Measurements from ENCODE around the gene LRMDA.
"Not testable (repeated sequence)": the region's sequence is repeated elsewhere in the genome, so short reads cannot be mapped to it uniquely, and the experiment has no call there.

LRMDA gene

GRCh38 chr10:75592791-75593643 lies 161.6 kb downstream of the LRMDA start:
- DNase-seq: no peak

GRCh38 chr10:75593692-75594556 lies 162.5 kb downstream of the LRMDA start:
- DNase-seq: no peak

GRCh38 chr10:75596930-75597620 lies 165.7 kb downstream of the LRMDA start:
- DNase-seq: no peak

- no peak for DNase-seq
These were observed 166.5 kb downstream of the LRMDA start for GRCh38 chr10:75597773-75598440.

- DNase-seq: no peak
These were observed 167.6 kb downstream of the LRMDA start for GRCh38 chr10:75598998-75599397.

GRCh38 chr10:75599875-75600648 lies 168.6 kb downstream of the LRMDA start:
- DNase-seq: no peak

- DNase-seq: no peak
These were observed 169.4 kb downstream of the LRMDA start for GRCh38 chr10:75600833-75601232.

GRCh38 chr10:75602341-75602740 lies 170.9 kb downstream of the LRMDA start:
- DNase-seq: no peak

GRCh38 chr10:75605096-75605495 lies 173.7 kb downstream of the LRMDA start:
- no peak for DNase-seq

- not testable (repeated sequence) for DNase-seq
These were observed 174.4 kb downstream of the LRMDA start for GRCh38 chr10:75605795-75606194.

GRCh38 chr10:75606203-75606779 lies 174.9 kb downstream of the LRMDA start:
- DNase-seq: no peak

- no peak for DNase-seq
These were observed 176.2 kb downstream of the LRMDA start for GRCh38 chr10:75607576-75607975.

- DNase-seq: no peak
These were observed 178.8 kb downstream of the LRMDA start for GRCh38 chr10:75610183-75610582.

GRCh38 chr10:75611172-75611992 lies 180.0 kb downstream of the LRMDA start:
- DNase-seq: no peak

- DNase-seq: no peak
These were observed 180.6 kb downstream of the LRMDA start for GRCh38 chr10:75611993-75612372.

GRCh38 chr10:75612904-75613684 lies 181.7 kb downstream of the LRMDA start:
- DNase-seq: no peak

GRCh38 chr10:75613685-75614504 lies 182.5 kb downstream of the LRMDA start:
- DNase-seq: no peak

- no peak for DNase-seq
These were observed 184.7 kb downstream of the LRMDA start for GRCh38 chr10:75616076-75616475.

All from stimulated activated naive CD4-positive, alpha-beta T cell (primary cell).